HepG2 (cell line): ENCODE measurements around the gene NAT14. TPM values are rescaled to one million over a fixed set of nuclear protein-coding genes. Genes with fewer than 3 reads are reported as not detected.

ENCODE experiments used
- HMG20B ChIP-seq: conservative IDR thresholded peaks from 2 replicates; pipeline ENCODE4 v1.6.1; 2016; ENCODE audit warnings: missing genetic modification reagents, missing compliant biosample characterization
- KLF9 ChIP-seq: IDR thresholded peaks from 2 replicates; pipeline ENCODE4 v1.6.1; 2016; ENCODE audit warnings: low read depth
- ZNF383 ChIP-seq: sonication (generic); formaldehyde crosslinking; IDR thresholded peaks from 2 replicates; pipeline ENCODE4 v1.4.0; 2020; ENCODE audit warnings: missing genetic modification reagents, mild to moderate bottlenecking, borderline replicate concordance
- ZNF646 ChIP-seq: sonication (generic); formaldehyde crosslinking; IDR thresholded peaks from 2 replicates; pipeline ENCODE4 v1.9.0; 2021; ENCODE audit warnings: mild to moderate bottlenecking, missing genetic modification reagents
- ZNF780A ChIP-seq: sonication (generic); formaldehyde crosslinking; IDR thresholded peaks from 2 replicates; pipeline ENCODE4 v1.8.0; 2022; ENCODE audit warnings: mild to moderate bottlenecking, missing genetic modification reagents, moderate library complexity
- polyA plus RNA-seq, 8 experiments: library from polyadenylated mRNA; depleted of rRNA in 3 of 8; stranded (reverse) in 7 of 8; unstranded in 1 of 8; fragments of >200 nt; fragmentation: Illumina TruSeq in 4 of 8; extraction: Trizol in 4 of 8; gene quantifications; 2 replicates each; pipeline versions ENCODE4 v1.2.1 to v1.2.3, GENCODE V29; 2011 to 2016; ENCODE audit warnings: low read depth in 4 of 8, missing spikeins in 1 of 8, mixed read lengths in 1 of 8; ENCODE audit not compliant: insufficient read depth in 1 of 8
- total RNA-seq, 5 experiments: library from RNA; depleted of rRNA; stranded (reverse); fragments of >200 nt; fragmentation: Illumina TruSeq; extraction: Trizol; gene quantifications; 2 replicates each; pipeline ENCODE4 v1.2.3, GENCODE V29; 2016; ENCODE audit warnings: low read depth in 1 of 5

NAT14 gene
- total and polyA plus RNA-seq, 2 of the 13 experiments (the other 11 are each of a cell fraction or from before 2014, with no cell fraction given), result 20.7 to 22.3 TPM

DNA sequence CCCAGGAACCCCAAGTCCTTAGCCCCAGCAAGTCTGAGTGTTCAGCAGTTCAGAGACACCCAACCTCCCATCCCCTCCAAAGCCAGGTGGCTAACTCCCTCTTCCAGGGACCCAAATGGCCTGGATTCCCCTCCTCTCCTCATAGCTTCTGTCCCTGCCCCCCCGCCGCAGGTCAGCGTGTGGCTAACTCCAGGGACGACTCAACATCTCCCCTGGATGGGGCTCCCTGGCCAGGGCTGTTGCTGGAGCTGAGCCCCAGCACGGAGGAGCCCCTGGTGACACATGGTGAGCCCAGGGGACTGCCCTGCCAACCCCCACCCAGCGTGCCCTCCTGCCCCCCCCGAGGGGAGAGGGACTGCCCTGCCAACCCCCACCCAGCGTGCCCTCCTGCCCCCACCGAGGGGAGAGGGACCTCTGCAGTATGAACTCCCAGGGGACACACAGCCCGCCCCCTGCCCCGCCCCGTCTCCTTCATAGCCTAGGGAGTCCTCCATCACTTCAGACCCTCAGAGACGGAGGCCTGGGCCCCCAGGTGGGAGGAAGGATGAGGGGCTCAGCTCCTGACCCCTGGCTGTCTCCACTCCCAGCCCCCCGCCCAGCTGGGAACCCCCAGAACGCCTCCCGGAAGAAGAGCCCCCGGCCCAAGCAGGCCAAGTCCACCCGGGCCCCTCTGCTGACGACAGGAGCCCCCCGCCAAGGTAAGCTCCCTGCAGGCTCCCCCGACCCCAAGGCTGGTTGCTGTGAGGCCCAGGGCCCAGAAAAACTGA lies 4.9 kb downstream of the NAT14 start (continued):
- TF ChIP-seq ZNF646 (CRISPR knock-in tag), result no peak
- TF ChIP-seq ZNF383 (CRISPR knock-in tag), result no peak
- no peak for TF ChIP-seq KLF9 (CRISPR knock-in tag)
- TF ChIP-seq HMG20B, result no peak
- no peak for TF ChIP-seq ZNF780A (CRISPR knock-in tag)
- TF ChIP-seq, all 625 proteins: peak for 0
